D341Med (cell line): ENCODE results near the gene KRTAP4-2.
"Not testable (repeated sequence)": the region's sequence is repeated elsewhere in the genome, so short reads cannot be mapped to it uniquely, and the experiment has no call there.

Source experiments
- DNase-seq: peaks from one replicate; pipeline ENCODE4 v3.0.0; 2012; ENCODE audit warnings: low spot score

Gene KRTAP4-2

DNA sequence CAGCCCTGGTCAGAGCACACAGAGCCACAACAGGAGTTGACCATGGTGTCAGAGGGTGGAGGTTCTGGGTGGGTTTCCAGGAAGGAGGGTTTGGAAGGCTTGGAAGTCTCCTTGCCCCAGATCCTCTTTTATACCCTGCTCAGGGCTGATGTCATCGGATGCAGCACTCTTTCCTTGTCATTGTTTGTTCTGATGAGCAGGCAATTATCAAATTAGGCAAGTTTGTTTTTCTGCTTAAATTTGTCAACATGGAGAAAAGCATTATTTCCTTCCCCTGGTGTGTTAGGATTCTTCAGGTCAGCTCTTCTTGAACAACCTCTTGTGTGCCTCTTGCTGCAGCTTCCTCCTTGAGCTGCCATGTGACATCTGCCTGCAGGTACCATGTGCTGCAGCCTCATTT lies 17.4 kb downstream of the KRTAP4-2 start, which contains the start of gene KRTAP4-4:
Gene KRTAP4-4, minus strand, starts transcription at position 101 of the 400 bp plus-strand sequence. Its CDS starts 57 bp downstream, at position 44.
- no peak for DNase-seq

DNA sequence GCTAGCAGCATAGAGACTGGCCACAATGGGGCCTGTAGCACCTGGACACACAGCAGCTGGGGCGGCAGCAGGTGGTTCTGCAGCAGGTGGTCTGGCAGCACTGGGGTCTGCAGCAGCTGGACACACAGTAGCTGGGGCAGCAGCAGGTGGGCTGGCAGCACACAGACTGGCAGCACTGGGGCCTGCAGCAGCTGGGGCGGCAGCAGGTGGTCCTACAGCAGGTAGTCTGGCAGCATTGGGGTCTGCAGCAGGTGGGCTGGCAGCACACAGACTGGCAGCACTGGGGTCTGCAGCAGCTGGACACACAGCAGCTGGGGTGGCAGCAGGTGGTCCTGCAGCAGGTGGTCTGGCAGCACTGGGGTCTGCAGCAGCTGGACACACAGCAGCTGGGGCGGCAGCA lies 17.8 kb downstream of the KRTAP4-2 start:
- DNase-seq, result not testable (repeated sequence)

DNA sequence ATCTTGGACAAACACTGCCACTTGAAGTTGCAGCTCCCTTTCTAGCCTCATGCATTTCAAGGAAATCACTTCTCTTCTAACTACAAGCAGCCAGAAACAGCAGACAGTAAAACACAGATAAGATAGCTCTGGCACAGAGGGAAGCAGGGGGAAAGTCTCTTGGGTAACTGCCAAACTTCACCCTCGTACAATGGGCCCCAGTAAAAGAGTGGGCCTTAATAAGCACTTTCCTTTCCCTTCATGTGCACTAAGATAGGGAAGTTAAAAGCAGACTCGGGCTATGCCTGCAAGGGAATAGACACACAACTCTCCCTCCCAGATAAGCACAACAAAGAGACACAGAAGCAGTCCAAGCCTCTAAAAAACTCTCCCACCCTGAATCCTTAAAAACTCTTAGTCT lies 24.2 kb downstream of the KRTAP4-2 start:
- no peak for DNase-seq

DNA sequence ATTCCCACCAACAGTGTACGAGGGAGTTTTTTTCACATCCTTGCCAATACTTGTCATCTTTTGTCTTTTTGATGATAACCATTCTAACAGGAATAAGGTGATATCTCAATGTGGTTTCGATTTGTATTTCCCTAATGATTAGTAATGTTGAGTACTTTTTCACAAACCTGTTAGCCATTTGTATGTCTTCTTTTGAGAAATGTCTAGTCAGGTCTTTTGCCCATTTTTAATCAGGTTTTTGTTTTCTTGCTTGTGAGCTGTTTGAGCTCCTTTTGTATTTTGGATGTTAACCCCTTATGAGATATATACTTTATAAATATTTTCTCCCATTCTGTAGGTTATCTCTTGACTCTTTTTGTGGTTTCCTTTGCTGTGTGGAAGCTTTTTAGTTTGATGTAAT lies 26.5 kb downstream of the KRTAP4-2 start:
- DNase-seq, result no peak

DNA sequence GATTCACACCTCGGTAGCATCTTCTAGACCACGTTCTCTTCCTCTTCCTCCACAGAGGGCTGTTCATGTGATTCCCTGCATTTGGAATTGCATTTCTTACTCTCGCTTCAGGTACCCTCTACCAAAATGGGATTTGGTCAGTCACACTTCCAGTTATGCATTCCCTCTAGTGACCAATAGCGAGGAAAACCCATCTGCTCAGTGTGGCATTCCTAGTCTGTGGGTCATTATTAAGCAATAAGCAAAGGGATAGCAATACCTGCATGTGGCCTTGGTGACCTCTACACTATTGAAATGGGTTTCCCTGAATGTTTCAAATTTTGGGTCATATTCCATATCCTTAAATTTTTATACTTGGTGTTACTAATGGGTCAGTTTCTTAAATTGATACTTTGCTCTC lies 28.0 kb downstream of the KRTAP4-2 start:
- no peak for DNase-seq

DNA sequence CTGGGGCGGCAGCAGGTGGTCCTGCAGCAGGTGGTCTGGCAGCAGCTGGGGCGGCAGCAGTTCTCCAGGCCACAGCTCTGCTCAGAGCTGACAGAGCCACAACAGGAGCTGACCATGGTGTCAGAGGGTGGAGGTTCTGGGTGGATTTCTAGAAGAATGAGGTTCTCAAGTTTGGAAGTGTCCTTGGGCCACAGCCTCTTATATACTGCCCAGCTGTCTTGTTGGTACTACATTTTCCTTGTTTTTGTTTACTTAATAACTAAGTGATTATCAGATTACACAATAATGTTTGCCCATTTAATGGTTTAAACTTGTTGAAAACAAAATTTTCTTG lies 28.4 kb downstream of the KRTAP4-2 start, which contains the start of gene KRTAP4-5:
Gene KRTAP4-5, minus strand, starts transcription at position 174 of the 334 bp plus-strand sequence. Its CDS starts 58 bp downstream, at position 116.
- no peak for DNase-seq

DNA sequence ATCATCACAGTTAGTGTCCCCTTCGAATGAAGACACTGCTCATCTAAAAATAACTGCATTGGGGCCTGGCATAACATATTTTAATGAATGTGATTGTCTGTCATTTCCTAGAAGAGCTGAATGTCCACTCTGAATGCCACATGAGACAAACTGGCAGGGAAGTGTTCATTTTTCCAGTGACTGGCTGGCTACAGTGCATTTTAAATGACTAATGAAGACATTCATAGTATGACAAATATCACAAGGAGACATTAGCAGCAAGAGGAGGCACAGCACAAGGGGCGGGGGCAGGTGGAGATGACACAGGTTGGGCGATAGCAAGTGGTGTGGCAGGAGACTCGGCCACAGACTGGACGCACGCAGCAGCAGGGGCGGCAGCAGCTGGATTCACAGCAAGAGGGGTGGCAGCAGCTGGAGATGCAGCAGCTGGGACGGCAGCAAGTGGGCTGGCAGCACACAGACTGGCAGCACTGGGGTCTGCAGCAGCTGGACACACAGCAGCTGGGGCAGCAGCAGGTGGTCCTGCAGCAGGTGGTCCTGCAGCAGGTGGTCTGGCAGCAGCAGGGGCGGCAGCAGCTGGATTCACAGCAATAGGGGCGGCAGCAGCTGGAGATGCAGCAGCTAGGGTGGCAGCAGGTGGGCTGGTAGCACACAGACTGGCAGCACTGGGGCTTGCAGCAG lies 28.9 kb downstream of the KRTAP4-2 start:
- DNase-seq, result not testable (repeated sequence)

DNA sequence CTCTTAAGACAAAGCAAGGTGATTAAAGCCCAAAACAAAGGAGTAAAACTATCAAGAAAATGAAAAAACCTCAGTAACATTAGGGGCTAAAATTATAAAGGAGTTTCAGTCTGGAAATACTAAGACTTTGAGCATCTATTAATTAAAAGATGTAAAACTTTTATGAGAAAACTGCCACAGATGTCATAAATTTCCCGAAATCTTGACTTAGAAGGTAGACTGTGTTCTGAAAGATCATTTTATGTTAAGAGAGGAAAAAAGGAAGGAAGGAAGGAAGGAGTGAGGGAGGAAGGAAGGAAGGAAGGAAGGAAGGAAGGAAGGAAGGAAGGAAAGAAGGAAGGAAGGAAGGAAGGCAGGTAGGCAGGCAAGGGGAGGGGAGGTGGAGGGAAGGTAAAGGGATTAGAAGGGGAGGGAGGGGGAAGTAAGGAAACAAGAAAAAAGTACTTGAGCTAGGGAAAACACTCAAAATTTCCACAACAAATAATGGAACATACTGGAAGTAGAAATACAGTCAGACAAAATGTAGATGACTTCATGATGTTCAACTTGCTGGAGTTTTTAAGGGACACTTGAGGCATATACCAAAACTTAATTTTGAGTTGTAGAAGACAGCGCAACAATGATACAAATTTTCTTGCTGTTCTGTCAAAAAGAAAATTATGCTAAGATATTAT lies 30.4 kb downstream of the KRTAP4-2 start:
- DNase-seq, result no peak

DNA sequence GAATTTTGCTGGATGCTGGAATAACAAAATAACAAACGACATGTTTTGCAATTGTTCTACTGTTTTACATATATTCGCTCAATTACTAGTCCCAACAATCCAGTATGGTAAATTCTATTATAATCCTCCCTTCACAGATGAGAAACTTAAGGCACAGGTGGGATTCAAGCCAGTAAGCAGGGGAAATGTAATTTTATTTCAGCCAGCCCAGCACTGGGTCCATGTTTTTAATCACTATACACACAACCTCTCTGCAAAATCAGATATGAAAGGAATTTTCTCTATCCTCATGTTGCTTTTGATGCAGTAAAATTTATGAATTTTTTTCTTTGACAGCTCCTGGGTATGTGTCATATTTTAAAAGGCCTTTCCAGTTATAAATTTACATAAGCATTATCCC lies 32.8 kb downstream of the KRTAP4-2 start:
- no peak for DNase-seq

DNA sequence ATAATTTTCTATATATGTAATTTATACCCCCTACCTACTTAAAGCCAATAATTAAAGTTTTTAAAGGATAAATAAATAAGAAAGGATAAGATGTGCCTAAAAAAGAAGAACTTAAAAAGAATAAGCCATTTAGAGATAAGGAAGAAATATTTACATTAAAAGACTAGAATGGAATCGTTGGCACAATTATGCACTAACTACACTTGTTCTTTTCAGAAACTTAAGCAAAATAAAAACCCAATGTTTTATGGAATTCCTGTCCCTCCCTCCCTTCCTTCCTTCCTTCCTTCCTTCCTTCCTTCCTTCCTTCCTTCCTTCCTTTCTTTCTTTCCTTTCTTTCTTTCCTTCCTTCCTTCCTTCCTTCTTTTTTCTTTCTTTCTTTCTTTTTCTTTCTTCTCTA lies 33.2 kb downstream of the KRTAP4-2 start:
- DNase-seq, result no peak

DNA sequence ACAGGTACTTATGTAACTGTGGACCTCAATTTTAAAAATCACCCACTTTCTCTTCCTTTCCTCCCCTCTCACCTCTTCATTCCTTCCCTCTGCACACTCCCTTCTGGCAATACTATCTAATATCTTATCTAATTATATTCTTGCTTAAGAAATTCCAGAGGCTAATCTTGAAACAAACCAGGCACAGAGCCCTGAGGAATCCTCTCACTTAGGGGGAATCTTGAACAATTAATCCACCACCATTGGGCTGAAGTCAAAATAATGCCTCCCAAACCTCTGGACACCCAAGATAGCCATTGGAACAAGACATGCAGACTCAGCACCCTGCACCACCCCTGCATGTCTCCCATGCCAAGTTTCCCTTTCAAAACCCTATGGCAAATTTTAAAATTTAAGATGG lies 36.7 kb downstream of the KRTAP4-2 start:
- DNase-seq, result no peak

DNA sequence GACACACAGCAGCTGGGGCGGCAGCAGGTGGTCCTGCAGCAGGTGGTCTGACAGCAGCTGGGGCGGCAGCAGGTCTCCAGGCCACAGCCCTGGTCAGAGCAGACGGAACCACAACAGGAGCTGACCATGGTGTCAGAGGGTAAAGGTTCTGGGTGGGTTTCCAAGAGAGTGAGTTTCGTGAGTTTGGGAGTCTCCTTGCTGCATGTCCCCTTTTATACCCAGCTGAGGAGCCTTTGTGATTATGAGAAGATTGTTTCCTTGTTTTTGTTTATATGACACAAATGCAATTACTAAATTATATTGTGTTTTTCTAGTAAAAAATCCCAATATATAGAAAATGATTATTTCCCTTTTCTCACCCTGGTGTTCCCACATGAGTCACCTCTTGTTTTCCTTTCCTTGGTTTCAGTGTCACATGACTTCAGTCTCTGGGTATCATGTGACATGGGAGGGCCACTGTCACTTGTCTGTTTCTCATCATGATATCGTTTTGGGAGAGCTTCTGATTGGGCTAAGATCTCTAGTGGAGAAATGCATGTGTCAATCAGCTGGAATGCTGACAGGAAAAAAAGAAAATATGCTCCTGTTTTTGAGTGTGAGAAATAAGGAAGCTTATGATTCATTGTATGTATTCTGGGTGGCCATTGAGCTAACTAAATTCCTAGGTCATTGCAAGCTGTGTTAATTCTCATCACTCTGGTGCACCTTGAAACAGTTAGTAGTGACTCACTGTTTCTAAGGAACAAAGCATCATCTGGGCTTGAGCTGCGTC lies 37.5 kb downstream of the KRTAP4-2 start, which contains the start of gene KRTAP4-6:
Gene KRTAP4-6, minus strand, starts transcription at position 185 of the 772 bp plus-strand sequence. Its CDS starts 57 bp downstream, at position 128.
- DNase-seq, result no peak

DNA sequence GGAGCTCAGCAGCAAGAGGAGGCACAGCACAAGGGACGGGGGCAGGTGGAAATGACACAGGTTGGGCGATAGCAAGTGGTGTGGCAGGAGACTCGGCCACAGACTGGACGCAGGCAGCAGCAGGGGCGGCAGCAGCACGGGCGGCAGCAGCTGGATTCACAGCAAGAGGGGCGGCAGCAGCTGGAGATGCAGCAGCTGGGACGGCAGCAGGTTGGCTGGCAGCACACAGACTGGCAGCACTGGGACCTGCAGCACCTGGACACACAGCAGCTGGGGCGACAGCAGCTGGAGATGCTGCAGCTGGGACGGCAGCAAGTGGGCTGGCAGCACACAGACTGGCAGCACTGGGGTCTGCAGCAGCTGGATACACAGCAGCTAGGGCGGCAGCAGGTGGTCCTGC lies 38.2 kb downstream of the KRTAP4-2 start:
- not testable (repeated sequence) for DNase-seq

DNA sequence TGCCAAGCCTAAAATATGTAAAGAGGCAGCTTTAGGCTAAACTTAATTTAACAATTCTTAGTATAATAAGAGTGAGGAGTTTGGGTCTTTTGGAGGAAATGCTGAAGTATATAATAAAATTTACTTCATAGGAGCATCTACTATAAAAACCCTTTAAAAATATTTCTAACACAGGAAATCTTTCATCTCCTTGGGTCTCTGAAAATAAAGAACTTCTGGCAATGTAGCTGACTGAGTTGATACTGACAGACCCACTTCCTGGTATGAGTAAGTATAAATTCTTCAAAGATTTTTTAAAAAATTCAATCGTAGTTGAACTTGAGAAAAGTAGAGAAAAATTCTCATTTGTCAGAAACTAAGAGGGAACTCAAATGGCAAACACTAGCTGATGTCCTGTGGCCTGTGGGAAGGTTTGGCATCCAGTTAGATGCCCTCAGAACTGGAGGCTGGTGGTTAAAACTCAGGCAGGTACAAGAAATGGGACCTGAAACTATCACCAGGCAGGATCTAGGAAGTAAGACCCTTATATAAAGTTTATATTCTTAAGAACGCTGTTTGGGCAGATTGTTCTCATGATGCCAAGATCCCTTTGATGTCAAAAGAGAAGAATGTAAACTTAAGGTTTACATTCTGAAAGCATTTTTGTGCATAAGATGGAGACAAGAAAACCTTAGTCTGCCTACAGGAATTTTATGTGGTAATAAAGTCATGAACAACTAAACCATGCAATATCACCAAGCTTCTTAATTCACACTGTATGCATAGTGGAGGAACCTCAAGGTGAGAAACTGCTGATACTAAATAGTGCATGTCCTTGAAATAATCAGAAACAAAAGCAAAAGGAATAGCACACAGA lies 43.9 kb downstream of the KRTAP4-2 start:
- DNase-seq, result no peak

DNA sequence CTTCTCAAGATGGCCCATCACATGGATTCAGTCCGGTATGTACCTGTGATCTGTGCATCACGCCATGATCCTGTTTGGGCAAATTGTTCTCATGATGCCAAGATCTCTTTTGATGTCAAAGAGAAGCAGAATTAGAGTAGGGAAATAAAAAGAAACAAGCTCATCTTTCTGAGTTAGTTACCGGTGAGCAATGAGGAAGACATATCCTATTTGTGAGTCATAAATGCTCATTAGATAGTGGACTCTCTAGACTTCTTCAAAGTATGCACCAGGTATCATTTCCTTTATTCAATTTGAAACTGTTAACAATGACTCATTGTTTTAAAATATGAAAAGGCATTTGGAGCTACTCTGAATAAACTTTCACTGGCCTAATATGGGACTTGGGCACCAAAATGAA lies 46.0 kb downstream of the KRTAP4-2 start:
- no peak for DNase-seq
